Rectal smooth muscle tissue (tissue), 1 donor: ENCODE results near the gene PRKCZ.

Source experiments
- H3K27ac ChIP-seq: one replicate; pipeline ENCODE4 v1.7.0; 2013; ENCODE audit warnings: low read depth, low read length, inconsistent platforms
- H3K27me3 ChIP-seq: one replicate; pipeline ENCODE4 v1.7.0; 2013; ENCODE audit warnings: low read length; ENCODE audit not compliant: control insufficient read depth, insufficient read depth
- H3K36me3 ChIP-seq: one replicate; pipeline ENCODE4 v1.7.0; 2013; ENCODE audit warnings: low read length; ENCODE audit not compliant: control insufficient read depth, insufficient read depth
- H3K4me1 ChIP-seq: one replicate; pipeline ENCODE4 v1.7.0; 2013; ENCODE audit warnings: low read length; ENCODE audit not compliant: control insufficient read depth, insufficient read depth
- H3K4me3 ChIP-seq: one replicate; pipeline ENCODE4 v1.7.0; 2013; ENCODE audit warnings: low read length
- H3K9ac ChIP-seq: one replicate; pipeline ENCODE4 v1.7.0; 2013; ENCODE audit warnings: low read length

Gene PRKCZ

DNA sequence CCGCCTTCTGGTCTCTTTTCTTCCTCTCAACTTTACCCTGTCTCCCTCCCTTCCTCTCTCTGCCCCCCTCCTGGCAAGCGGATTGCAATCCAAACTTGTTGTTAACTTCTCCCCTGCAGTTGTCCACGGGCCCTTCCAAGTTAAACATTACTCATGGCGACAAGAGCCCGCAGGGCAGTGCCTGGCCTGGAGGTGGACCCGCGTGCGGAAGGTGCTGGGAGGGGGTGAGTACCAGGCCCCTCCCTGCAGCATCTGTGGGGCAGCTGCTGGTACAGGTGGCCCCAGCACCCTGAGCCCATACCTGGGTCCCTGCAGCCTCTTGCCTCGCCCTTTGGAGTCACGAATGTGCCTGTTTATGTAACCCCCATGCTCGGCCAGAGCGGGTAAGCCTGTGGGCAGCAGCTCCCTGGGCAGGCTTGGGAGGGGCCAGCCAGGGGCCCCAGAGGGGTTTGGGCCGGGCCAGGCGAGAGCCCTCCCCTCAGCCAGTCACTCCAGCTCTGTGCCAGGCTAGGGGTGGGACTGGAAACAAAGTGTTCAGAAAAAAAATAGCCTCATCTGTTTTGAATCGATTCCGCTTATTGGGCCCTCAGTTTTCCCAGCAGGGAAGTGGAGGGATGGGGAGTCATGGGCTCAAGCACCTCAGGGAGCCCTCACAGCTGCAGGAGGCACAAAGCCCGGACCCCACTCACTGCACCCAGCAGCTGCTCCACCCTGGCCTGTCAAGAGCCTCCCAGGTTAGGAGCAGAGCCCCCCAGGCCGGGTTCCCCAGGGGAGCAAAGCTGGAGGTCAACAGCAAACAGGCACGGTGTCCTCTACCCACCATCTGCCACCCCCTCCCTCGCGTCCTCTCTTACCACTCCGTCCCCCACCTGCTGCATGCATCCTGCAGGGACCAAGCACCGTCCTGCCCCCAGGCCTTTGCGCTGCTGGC, 158.4 kb downstream of the PRKCZ start:
- H3K4me1 ChIP-seq, result peaks cover 47% of the 10 kb centered on the region
- no peak overlapping the region for H3K9ac ChIP-seq
- peak overlapping the region; percentile 91 for H3K27ac ChIP-seq
- no peaks in the 10 kb centered on the region for H3K27me3 ChIP-seq
- no peaks in the 10 kb centered on the region for H3K36me3 ChIP-seq
- peak overlapping the region; percentile 32 for H3K4me3 ChIP-seq

DNA sequence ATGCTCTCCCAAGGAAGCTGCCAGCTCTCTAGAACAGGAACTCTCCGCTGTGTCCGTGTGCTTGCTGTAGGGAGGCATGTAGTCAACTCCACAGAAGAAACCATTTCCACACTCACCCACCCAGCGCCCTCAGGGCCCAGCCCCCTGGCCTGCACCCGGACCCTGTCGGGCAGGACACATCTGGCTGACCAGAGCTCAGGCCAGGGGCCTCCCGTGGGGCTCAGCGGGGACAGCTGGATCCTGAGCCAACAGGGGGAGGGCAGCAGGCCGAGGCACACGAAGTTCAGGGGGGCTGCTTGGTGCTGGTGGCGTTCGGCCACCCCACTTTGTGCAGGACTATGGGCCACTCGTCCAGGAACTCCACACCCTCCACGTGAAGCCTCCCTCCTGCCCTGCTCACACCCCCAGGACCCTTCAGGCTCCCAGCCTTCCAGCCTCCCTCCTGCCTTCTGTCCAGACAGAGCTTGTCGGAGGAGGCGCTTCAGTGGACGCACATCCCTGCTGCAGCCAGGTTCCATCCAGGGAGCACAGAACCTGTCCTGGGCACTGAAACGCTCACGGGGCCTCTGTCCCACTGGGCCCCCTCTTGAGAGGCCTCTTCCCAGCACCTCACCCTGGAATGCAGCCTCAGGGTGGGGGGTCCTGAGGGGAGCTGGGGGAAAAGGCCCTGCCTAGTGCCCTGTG, 159.3 kb downstream of the PRKCZ start:
- Histone ChIP-seq H3K4me3 (no peak overlapping the region), H3K9ac (no peak overlapping the region), H3K4me1 (peaks cover 50% of the 10 kb centered on the region), H3K36me3 (no peaks in the 10 kb centered on the region), H3K27me3 (no peaks in the 10 kb centered on the region), H3K27ac (peak overlapping the region; percentile 91)

DNA sequence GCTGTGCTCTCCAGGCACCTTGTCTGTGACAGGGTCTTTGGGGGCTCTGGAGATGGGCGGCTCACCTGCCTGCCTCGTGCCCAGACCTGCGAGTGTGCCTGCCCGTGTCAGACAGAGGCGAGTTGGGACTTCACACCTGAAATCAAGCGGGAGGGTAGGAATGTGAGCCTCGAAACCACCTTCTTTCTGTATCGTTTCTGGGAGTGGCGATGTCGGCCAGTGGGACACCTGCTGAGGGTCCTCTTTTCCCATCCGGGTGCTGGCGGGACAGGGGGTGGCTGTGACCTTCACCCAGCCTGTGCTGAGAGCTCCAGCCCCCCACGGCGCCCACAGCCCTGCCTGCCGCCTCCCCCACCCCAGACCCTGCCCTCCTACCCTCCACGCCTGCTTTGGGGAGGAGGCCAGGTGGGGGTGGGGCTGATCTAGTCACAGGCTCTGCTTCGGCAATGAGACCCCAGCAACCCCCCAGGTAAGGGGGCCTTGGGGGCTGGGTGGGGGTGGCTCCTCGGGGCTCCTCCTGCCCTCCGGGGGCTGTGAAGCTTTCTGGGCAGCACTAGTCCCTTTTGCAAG, 160.0 kb downstream of the PRKCZ start:
- no peak overlapping the region for H3K4me3 ChIP-seq
- H3K36me3 ChIP-seq, result no peaks in the 10 kb centered on the region
- no peak overlapping the region for H3K27ac ChIP-seq
- H3K9ac ChIP-seq, result no peak overlapping the region
- no peaks in the 10 kb centered on the region for H3K27me3 ChIP-seq
- peaks cover 54% of the 10 kb centered on the region for H3K4me1 ChIP-seq

DNA sequence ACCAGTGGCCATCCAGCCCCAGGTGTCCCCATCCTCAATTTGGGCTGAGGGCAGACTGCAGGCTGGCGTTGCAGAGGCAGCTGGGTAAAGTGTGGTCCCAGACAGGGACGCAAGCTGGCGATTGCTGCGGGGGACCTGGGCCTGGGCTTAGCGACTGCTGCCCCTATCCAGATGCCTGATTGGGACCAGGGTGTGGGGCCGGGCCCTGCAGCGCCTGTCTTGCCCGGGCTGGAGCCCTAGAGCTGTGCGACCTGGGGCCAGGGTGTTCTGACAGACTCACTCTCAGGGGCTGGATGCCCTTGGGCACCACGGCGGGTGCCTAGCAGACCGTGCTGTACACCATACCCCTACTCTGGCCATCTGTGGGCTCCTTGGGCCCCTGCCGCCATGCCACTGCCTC, 160.6 kb downstream of the PRKCZ start:
- Histone ChIP-seq H3K27ac (no peak overlapping the region), H3K9ac (no peak overlapping the region), H3K4me1 (peaks cover 51% of the 10 kb centered on the region), H3K36me3 (no peaks in the 10 kb centered on the region), H3K4me3 (no peak overlapping the region), H3K27me3 (no peaks in the 10 kb centered on the region)

- H3K9ac ChIP-seq, result peak overlapping the region; percentile 62
- peak overlapping the region; percentile 52 for H3K4me3 ChIP-seq
- no peaks in the 10 kb centered on the region for H3K36me3 ChIP-seq
- H3K27ac ChIP-seq, result peak overlapping the region; percentile 97
- H3K4me1 ChIP-seq, result peaks cover 43% of the 10 kb centered on the region
- H3K27me3 ChIP-seq, result no peaks in the 10 kb centered on the region
These were observed 162.0 kb downstream of the PRKCZ start for GRCh38 chr1:2212274-2212531.

- Histone ChIP-seq H3K27me3 (no peaks in the 10 kb centered on the region), H3K4me1 (peaks cover 38% of the 10 kb centered on the region), H3K36me3 (no peaks in the 10 kb centered on the region), H3K4me3 (peak overlapping the region; percentile 40), H3K9ac (peak overlapping the region; percentile 98), H3K27ac (peak overlapping the region; percentile 97)
These were observed 162.6 kb downstream of the PRKCZ start for GRCh38 chr1:2212532-2213491.

DNA sequence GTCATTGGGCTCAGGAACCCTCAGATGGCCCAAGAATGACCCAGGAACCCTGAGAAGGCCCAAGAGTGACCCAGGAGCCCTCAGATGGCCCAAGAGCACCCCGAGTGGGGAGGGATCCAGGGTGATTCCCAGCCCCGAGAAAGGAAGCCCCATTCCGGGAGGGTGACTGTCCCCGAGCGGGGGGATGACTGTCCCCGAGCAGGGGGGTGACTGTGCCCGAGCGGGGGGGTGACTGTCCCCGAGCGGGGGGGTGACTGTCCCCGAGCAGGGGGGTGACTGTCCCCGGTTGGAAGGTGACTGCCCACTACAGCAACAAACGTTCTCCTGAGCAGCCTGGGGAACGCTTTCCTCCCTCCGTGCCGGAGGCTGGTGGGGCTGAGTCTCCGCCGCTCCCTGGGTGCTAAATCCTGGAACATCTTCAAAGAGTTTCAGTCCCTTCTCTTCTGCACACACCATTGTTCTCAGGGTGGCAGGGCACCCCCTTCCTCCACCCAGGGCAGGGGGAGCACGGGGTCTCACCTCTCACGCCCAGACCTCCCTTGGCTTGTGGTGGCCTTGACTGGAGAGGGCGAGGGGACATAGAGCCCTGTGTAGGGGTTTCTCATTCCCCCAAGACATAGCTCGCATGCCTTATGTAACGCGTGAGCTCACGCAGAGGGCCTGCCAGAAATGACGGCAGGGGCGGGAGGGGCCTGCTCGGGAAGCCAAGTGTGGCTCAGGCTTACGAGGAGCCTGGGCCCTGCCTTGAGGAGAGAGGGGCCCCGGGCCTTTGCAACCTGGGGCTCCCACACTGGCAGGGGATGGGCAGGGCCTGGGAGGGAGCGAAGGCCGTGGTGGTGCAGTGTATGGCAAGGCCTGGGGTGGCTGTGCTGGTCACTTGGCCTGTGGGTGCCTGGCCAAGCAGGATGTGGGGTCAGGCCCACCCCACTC, 163.6 kb downstream of the PRKCZ start:
- Histone ChIP-seq H3K9ac (peak overlapping the region; percentile 98), H3K4me1 (peaks cover 27% of the 10 kb centered on the region)

GRCh38 chr1:2214541-2215241, 164.5 kb downstream of the PRKCZ start:
- Histone ChIP-seq H3K4me1 (peaks cover 27% of the 10 kb centered on the region), H3K27me3 (no peaks in the 10 kb centered on the region), H3K27ac (peak overlapping the region; percentile 97), H3K4me3 (peak overlapping the region; percentile 19), H3K36me3 (no peaks in the 10 kb centered on the region), H3K9ac (peak overlapping the region; percentile 98)

More for the DNA sequence above, 163.6 kb downstream of the PRKCZ start:
- peak overlapping the region; percentile 97 for H3K27ac ChIP-seq
- no peaks in the 10 kb centered on the region for H3K27me3 ChIP-seq
- no peaks in the 10 kb centered on the region for H3K36me3 ChIP-seq
- H3K4me3 ChIP-seq, result peak overlapping the region; percentile 40

DNA sequence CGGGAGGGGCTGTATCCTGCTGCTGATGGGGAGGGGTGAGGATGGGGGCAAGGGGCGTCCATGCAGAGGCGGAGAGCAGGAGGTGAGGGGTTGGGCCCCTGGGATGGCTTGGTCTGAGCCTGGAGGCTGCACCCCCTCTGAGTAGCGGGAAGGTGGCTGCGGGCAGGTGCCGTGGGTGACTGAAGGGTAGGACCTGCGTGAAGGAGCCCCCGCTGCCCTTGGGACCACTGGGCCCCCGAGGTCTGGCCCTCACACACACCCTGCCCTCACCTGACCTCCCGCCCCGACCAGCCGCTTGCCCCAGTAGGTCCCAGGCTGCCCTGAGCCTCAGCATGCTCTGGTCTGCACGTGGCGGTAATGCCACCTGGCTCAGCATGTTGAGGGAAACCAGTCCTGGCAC, 165.1 kb downstream of the PRKCZ start:
- Histone ChIP-seq H3K4me1 (peaks cover 27% of the 10 kb centered on the region), H3K4me3 (no peak overlapping the region), H3K27ac (peak overlapping the region; percentile 97), H3K9ac (no peak overlapping the region), H3K36me3 (no peaks in the 10 kb centered on the region), H3K27me3 (no peaks in the 10 kb centered on the region)

- no peak overlapping the region for H3K9ac ChIP-seq
- no peak overlapping the region for H3K27ac ChIP-seq
- H3K4me3 ChIP-seq, result no peak overlapping the region
- H3K27me3 ChIP-seq, result no peaks in the 10 kb centered on the region
- no peaks in the 10 kb centered on the region for H3K36me3 ChIP-seq
- peaks cover 27% of the 10 kb centered on the region for H3K4me1 ChIP-seq
These were observed 165.9 kb downstream of the PRKCZ start for GRCh38 chr1:2215909-2216766.
